Muscle of back (tissue), 13 donors: ENCODE measurements around the gene ZNRD2. TPM values are rescaled to one million over a fixed set of nuclear protein-coding genes. Genes with fewer than 3 reads are reported as not detected.
"Not testable (repeated sequence)": the region's sequence is repeated elsewhere in the genome, so short reads cannot be mapped to it uniquely, and the experiment has no call there.

ENCODE experiments used
- DNase-seq, 3 donors: peaks; one replicate each; pipeline versions ENCODE4 v3.0.0 to v3.0.0-alpha.2; 2013
- long read RNA-seq, 9 donors: transcript quantifications; one replicate each; lab custom pipeline, GENCODE V29; 2026
- polyA plus RNA-seq, 10 donors: library from polyadenylated mRNA; unstranded; fragments of 120-200 nt; gene quantifications; one replicate each; pipeline ENCODE4 v1.2.1, GENCODE V29; 2013; ENCODE audit not compliant: insufficient read length in 10 of 10

Gene ZNRD2
- polyA plus RNA-seq = 10 to 100 TPM; 51.9 to 71.8 (median 54.4) TPM
- long read RNA-seq, donor 1, transcript SSSCA1-206 (3 exons, 879 nt) = minor isoform, 6 of 14 reads
- long read RNA-seq, donor 1, transcript SSSCA1-201 (4 exons, 698 nt) = major isoform, 8 of 14 reads
- long read RNA-seq, donor 1, partial matches to known transcripts = 0 of 14 reads
- long read RNA-seq, donor 1, other reads (novel, unspliced or antisense) = 0 of 14 reads
- long read RNA-seq, donor 2, transcript SSSCA1-201 (4 exons, 698 nt) = major isoform, 16 of 21 reads
- long read RNA-seq, donor 2, transcript SSSCA1-206 (3 exons, 879 nt) = minor isoform, 5 of 21 reads
- long read RNA-seq, donor 2, partial matches to known transcripts = 0 of 21 reads
- long read RNA-seq, donor 2, other reads (novel, unspliced or antisense) = 0 of 21 reads
- long read RNA-seq, donor 3 = 0 reads
- long read RNA-seq, donor 4, transcript SSSCA1-201 (4 exons, 698 nt) = major isoform, 9 of 17 reads
- long read RNA-seq, donor 4, transcript SSSCA1-206 (3 exons, 879 nt) = minor isoform, 5 of 17 reads
- long read RNA-seq, donor 4, partial matches to known transcripts = 0 of 17 reads
- long read RNA-seq, donor 4, other reads (novel, unspliced or antisense) = 0 of 17 reads
- long read RNA-seq, donor 5, transcript SSSCA1-206 (3 exons, 879 nt) = minor isoform, 9 of 27 reads
- long read RNA-seq, donor 5, transcript SSSCA1-201 (4 exons, 698 nt) = major isoform, 17 of 27 reads
- long read RNA-seq, donor 5, partial matches to known transcripts = 0 of 27 reads
- long read RNA-seq, donor 5, other reads (novel, unspliced or antisense) = 0 of 27 reads
- long read RNA-seq, donor 6, transcript SSSCA1-206 (3 exons, 879 nt) = major isoform, 10 of 20 reads
- long read RNA-seq, donor 6, transcript SSSCA1-201 (4 exons, 698 nt) = major isoform, 10 of 20 reads
- long read RNA-seq, donor 6, partial matches to known transcripts = 0 of 20 reads
- long read RNA-seq, donor 6, other reads (novel, unspliced or antisense) = 0 of 20 reads
- long read RNA-seq, donor 7, transcript SSSCA1-206 (3 exons, 879 nt) = major isoform, 10 of 21 reads
- long read RNA-seq, donor 7, transcript SSSCA1-201 (4 exons, 698 nt) = minor isoform, 8 of 21 reads
- long read RNA-seq, donor 7, partial matches to known transcripts = 0 of 21 reads
- long read RNA-seq, donor 7, other reads (novel, unspliced or antisense) = 0 of 21 reads
- long read RNA-seq, donor 8, transcript SSSCA1-206 (3 exons, 879 nt) = minor isoform, 8 of 18 reads
- long read RNA-seq, donor 8, transcript SSSCA1-201 (4 exons, 698 nt) = major isoform, 9 of 18 reads
- long read RNA-seq, donor 8, partial matches to known transcripts = 0 of 18 reads
- long read RNA-seq, donor 8, other reads (novel, unspliced or antisense) = 0 of 18 reads
- long read RNA-seq, donor 9, partial matches to known transcripts = 0 of 4 reads
- long read RNA-seq, donor 9, other reads (novel, unspliced or antisense) = 0 of 4 reads

GRCh38 chr11:65569973-65570918 is at the start of gene ZNRD2:
TSS of gene ZNRD2 (plus strand) at chr11:65570477. CDS start at chr11:65570492, 15 bp downstream.
- DNase-seq = peak; percentile 98 to 99 (median 98)

DNA sequence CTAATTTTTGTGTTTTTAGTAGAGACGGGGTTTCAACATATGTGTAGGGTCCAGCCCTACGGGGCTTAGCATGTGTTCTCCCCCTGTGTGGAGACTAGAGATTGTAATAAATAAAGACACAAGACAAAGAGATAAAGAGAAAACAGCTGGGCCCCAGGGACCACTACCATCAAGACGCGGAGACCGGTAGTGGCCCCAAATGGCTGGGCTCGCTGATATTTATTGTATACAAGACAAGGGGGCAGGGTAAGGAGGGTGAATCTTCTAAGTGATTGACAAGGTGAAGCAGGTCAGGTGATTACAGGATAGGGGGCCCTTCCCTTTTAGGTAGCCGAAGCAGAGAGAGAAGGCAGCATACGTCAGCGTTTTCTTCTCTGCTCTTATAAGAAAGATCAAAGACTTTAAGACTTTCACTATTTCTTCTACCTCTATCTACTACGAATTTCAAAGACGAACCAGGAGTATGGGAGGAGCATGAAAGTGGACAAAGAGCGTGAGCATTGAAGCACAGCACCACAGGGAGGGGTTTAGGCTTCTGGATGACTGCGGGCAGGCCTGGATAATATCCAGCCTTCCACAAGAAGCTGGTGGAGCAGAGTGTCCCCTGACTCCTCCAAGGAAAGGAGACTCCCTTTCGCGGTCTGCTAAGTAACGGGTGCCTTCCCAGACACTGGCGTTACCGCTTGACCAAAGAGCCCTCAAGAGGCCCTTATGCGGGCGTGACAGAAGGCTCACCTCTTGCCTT is 48.3 kb upstream of the ZNRD2 start:
- not testable (repeated sequence) for DNase-seq

- DNase-seq = not testable (repeated sequence)
Measured at GRCh38 chr11:65522718-65523630, 47.3 kb upstream of the ZNRD2 start.

- not testable (repeated sequence) for DNase-seq
Measured at GRCh38 chr11:65523631-65523968, 46.7 kb upstream of the ZNRD2 start.

DNA sequence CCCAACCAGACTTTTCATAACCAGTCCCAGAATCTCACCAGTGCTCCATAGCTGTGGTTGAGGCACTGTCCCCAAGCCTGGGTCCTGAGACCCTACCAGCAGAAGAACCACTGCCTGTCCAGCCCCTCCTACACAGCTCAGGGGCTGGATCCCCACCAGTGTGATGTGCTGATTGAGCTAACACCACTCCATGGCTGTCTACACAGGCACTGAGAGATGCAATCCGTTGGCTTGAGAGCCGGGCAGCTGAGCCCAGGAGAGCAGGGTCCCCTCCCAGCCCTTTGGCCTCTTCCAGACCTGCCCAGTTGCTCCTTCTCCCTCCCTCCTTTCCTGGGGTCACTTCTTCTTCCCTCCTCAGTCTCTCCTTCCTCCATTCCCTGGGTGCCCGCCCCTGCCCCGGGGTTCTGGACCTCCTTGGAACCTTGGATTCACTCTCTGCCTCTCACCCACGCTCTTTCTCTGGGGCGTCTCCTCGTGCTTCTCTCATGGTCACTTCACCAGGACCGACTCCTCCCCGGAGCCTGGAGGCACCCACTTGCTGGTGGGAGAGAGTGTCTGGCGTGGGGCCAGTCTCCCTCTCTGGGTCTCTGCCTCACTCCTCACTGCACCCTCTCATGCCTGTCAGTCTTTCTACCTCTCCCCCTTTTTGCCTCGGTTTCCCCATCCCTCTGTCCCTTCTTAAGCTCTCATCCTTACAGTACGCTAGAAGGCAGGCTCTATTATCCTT is 46.1 kb upstream of the ZNRD2 start:
- DNase-seq = peak in 1 of 3 donors; percentile 73

DNA sequence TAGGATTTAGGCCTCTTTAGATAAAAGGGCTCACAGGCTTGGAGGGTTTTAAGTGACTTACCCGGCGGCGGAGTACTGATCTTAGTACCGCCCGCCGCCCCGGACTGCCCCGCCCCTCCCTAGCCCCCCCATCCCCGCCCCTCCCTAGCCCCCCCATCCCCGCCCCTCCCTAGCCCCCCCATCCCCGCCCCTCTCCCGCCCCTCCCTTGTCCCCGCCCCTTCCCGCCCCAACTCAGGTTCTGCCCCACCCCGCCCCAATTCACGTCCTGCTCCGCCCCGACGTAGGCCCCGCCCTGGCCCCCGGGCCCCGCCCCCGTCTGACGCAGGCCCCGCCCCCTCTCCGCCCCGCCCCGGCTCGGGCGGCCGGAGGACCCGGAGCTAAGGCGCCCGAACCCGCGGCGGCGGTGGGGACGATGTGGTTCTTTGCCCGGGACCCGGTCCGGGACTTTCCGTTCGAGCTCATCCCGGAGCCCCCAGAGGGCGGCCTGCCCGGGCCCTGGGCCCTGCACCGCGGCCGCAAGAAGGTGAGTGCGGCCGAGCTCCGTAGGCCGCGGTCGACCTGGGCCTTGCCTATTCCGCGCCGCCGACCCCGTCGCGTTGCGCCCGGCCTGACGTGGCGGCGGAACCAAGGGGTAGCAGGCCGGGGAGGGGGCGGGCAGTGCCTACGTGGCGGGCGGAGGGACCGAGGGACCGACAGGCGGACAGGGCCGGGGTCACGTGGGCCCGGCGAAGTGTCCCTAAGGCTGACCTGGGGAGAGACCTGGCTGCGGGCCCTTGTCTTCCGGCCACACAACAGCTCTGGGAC is 45.3 kb upstream of the ZNRD2 start, which contains the start of gene SCYL1:
Gene SCYL1, plus strand, starts transcription at position 343 of the 805 bp plus-strand sequence. Its CDS starts 71 bp downstream, at position 414.
- peak; percentile 75 to 84 (median 79) for DNase-seq

- DNase-seq = no peak
Measured at GRCh38 chr11:65525546-65526480, 44.5 kb upstream of the ZNRD2 start.

- no peak for DNase-seq
Measured at GRCh38 chr11:65526744-65527143, 43.5 kb upstream of the ZNRD2 start.

DNA sequence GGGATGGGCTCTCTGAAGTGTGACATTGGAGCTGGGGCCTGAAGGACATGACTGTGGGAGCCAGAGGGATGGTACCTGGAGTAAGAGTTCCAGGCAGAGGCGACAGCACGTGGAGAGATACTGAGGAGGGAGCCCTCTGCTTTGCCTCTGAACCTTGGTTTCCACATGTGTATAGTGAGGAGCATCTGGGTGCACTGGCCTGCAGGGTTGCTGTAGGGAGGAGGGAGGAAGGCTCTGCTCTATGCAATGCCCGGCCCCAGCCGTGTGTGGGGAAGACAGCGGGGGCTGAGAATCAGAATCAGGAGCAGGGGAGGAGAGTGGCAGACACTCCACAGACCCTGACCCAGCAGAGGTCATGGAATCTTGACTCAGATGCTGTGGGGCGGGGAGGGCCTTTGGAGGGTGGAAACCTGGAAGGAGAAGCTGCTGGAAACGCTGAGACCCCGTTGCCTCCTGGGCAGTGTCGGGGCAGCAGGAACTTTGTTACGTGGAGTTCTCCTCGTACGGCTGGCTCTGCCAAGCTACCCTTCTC is 41.4 kb upstream of the ZNRD2 start:
- DNase-seq = no peak

- no peak for DNase-seq
Measured at GRCh38 chr11:65529475-65530156, 40.7 kb upstream of the ZNRD2 start.

- no peak for DNase-seq
Measured at GRCh38 chr11:65530157-65530496, 40.1 kb upstream of the ZNRD2 start.

DNA sequence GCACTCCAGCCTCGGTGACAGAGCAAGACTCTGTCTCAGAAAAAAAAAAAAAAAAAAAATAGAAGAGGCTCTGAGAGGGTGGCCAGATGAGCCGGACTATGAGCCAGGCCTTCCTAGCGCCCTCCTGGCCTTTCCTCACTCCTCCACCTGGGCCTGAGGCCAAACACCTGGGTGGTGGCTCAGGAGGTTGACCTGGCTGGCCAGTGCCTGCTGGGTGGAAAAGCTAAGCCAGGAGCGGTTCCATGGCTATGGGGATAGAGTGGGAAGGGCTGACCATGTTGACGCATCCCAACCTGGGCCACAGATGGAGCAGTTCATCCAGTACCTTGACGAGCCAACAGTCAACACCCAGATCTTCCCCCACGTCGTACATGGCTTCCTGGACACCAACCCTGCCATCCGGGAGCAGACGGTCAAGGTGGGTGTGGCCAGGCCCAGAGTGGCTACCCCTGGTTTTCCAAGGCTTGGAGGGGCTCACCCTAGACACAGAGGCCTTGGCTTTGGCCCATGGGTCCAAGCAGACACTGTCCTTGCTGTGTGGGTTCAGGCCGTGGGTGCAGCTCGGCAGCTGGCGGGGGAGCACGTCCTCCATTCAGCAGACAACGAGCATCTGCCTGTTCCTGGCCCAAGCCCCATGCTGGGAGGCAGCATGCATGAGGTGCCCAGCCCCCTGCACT is 37.8 kb upstream of the ZNRD2 start:
- DNase-seq = no peak

GRCh38 chr11:65535102-65535501 is 35.2 kb upstream of the ZNRD2 start:
- no peak for DNase-seq
